Testis (tissue), 2 donors: ENCODE data around the gene LYPD8.
"Not testable (repeated sequence)": the region's sequence is repeated elsewhere in the genome, so short reads cannot be mapped to it uniquely, and the experiment has no call there.

ENCODE experiments used
- POLR2A ChIP-seq: fragments of 450-650 bp; IDR thresholded peaks from one replicate; pipeline ENCODE4 v1.6.1; 2017; ENCODE audit warnings: antibody characterized with exemption, mild to moderate bottlenecking, moderate library complexity
- TF ChIP-seq, protein P1 (sequence below), 3 experiments: fragments of 450-650 bp in 2 of 3; fragments of 200-600 bp in 1 of 3; sonication (generic) in 1 of 3; IDR thresholded peaks; one replicate each; pipeline ENCODE4 v1.5.1; 2016 to 2019; ENCODE audit warnings: antibody characterized with exemption in 3 of 3, mild to moderate bottlenecking in 2 of 3, moderate library complexity in 1 of 3

DNA sequence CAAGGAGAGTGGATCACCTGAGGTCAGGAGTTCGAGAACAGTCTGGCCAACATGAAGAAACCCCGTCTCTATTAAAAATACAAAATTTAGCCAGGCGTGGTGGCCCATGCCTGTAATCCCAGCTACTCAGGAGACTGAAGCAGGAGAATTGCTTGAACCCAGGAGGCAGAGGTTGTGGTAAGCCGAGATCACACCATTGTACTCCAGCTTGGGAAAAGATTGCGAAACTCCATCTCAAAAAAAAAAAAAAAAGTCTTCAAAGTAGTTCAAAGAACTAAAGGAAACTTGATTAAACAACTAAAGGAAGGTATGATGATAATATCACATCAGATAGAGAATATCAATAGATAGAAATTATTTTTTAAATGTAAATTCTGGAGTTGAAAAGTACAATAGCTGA, 39.1 kb upstream of the LYPD8 start:
- TF ChIP-seq, protein P1, sequence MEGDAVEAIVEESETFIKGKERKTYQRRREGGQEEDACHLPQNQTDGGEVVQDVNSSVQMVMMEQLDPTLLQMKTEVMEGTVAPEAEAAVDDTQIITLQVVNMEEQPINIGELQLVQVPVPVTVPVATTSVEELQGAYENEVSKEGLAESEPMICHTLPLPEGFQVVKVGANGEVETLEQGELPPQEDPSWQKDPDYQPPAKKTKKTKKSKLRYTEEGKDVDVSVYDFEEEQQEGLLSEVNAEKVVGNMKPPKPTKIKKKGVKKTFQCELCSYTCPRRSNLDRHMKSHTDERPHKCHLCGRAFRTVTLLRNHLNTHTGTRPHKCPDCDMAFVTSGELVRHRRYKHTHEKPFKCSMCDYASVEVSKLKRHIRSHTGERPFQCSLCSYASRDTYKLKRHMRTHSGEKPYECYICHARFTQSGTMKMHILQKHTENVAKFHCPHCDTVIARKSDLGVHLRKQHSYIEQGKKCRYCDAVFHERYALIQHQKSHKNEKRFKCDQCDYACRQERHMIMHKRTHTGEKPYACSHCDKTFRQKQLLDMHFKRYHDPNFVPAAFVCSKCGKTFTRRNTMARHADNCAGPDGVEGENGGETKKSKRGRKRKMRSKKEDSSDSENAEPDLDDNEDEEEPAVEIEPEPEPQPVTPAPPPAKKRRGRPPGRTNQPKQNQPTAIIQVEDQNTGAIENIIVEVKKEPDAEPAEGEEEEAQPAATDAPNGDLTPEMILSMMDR (IDR thresholded peaks at IDR 0.05) = not testable (repeated sequence)
- TF ChIP-seq POLR2A = not testable (repeated sequence)
